Vagina (tissue), 2 donors: Measurements from ENCODE around the gene SCAPER. TPM values are rescaled to one million over a fixed set of nuclear protein-coding genes. Genes with fewer than 3 reads are reported as not detected.

ENCODE experiments used
- DNase-seq, 2 donors: peaks; one replicate each; pipeline ENCODE4 v3.0.0-alpha.2; 2017; ENCODE audit errors: extremely low spot score in 2 of 2
- H3K27ac ChIP-seq: fragments of 200-600 bp; sonication (generic); one replicate; pipeline ENCODE4 v1.5.1; 2019
- H3K27me3 ChIP-seq: fragments of 200-600 bp; sonication (generic); one replicate; pipeline ENCODE4 v1.5.1; 2019
- H3K36me3 ChIP-seq, 2 donors: fragments of 200-600 bp; sonication (generic); one replicate each; pipeline ENCODE4 v1.5.1; 2017 to 2019
- H3K4me1 ChIP-seq: fragments of 200-600 bp; sonication (generic); one replicate; pipeline ENCODE4 v1.5.1; 2019
- H3K4me3 ChIP-seq, 2 donors: fragments of 200-600 bp; sonication (generic); 1 replicate in 1 of 2; 2 replicates in 1 of 2; pipeline ENCODE4 v1.5.1; 2016 to 2019
- H3K9me3 ChIP-seq: fragments of 200-600 bp; sonication (generic); one replicate; pipeline ENCODE4 v1.5.1; 2019
- POLR2A ChIP-seq, 2 donors: fragments of 450-650 bp; IDR thresholded peaks; one replicate each; pipeline ENCODE4 v1.6.1; 2017; ENCODE audit warnings: antibody characterized with exemption in 2 of 2, mild to moderate bottlenecking in 2 of 2, moderate library complexity in 2 of 2
- POLR2AphosphoS5 ChIP-seq, 2 donors: sonication (generic); formaldehyde crosslinking; IDR thresholded peaks; one replicate each; pipeline ENCODE4 v1.9.0; 2017; ENCODE audit warnings: antibody characterized with exemption in 2 of 2, mild to moderate bottlenecking in 2 of 2, low read depth in 1 of 2; ENCODE audit not compliant: insufficient read depth in 1 of 2
- intact Hi-C: fragments of 100-400 bp; cut with DNase I; formaldehyde crosslinking; loops from one replicate; pipeline ENCODE4 v1.15.1; 2023
- total RNA-seq: library from RNA; depleted of rRNA; stranded (reverse); fragments of >200 nt; gene quantifications from one replicate; pipeline ENCODE4 v1.2.3, GENCODE V29; 2016
- TF ChIP-seq, protein P1 (sequence below), 3 experiments: fragments of 450-650 bp in 2 of 3; fragments of 200-600 bp in 1 of 3; sonication (generic) in 1 of 3; IDR thresholded peaks; one replicate each; pipeline ENCODE4 v1.5.1; 2017 to 2019; ENCODE audit warnings: antibody characterized with exemption in 3 of 3, mild to moderate bottlenecking in 2 of 3, moderate library complexity in 2 of 3

SCAPER gene
- total RNA-seq, 1 donor from 2014 or later: 51.3 TPM

GRCh38 chr15:76776480-76776879, 128.7 kb downstream of the SCAPER start:
- Histone ChIP-seq H3K9me3 (no peaks in the 10 kb centered on the region), H3K36me3 (peaks cover 0 to 13% of the 10 kb centered on the region in 2 donors), H3K4me1 (no peaks in the 10 kb centered on the region), H3K4me3 (no peak overlapping the region), H3K27me3 (no peaks in the 10 kb centered on the region), H3K27ac (no peak overlapping the region)
- TF ChIP-seq POLR2A (IDR thresholded peaks at IDR 0.05): no peak
- no peak for TF ChIP-seq POLR2AphosphoS5 (IDR thresholded peaks at IDR 0.05; ENCODE audit: insufficient read depth in 1 of 2, low read depth in 1 of 2)
- intact Hi-C loops: no loop called here
- no peak for DNase-seq

DNA sequence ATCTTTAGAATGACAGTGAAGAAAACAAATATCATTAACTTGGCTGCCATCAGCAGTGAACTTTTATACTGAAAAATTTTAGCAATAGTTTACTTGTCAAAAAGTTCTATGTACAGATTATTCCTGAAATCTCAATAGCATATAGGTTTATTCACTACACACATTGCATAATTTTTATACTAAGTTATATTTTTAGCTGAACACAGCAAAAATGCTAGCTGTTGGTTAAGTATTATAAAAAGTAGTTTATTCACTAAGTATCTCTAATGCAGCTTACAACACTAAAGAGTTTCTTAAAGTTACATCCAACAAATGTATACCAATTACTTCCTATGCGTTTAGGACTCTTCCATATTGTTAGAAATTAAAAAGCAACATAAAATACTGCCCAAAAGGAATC, 131.9 kb downstream of the SCAPER start:
- Histone ChIP-seq H3K4me1 (no peaks in the 10 kb centered on the region), H3K27me3 (no peaks in the 10 kb centered on the region), H3K4me3 (no peak overlapping the region), H3K9me3 (no peaks in the 10 kb centered on the region), H3K36me3 (peaks cover 0 to 5% of the 10 kb centered on the region in 2 donors), H3K27ac (no peak overlapping the region)
- DNase-seq: no peak
- intact Hi-C loops: no loop called here
- TF ChIP-seq POLR2AphosphoS5 (IDR thresholded peaks at IDR 0.05; ENCODE audit: insufficient read depth in 1 of 2, low read depth in 1 of 2) (no peak), POLR2A (IDR thresholded peaks at IDR 0.05) (no peak)
- TF ChIP-seq, protein P1, sequence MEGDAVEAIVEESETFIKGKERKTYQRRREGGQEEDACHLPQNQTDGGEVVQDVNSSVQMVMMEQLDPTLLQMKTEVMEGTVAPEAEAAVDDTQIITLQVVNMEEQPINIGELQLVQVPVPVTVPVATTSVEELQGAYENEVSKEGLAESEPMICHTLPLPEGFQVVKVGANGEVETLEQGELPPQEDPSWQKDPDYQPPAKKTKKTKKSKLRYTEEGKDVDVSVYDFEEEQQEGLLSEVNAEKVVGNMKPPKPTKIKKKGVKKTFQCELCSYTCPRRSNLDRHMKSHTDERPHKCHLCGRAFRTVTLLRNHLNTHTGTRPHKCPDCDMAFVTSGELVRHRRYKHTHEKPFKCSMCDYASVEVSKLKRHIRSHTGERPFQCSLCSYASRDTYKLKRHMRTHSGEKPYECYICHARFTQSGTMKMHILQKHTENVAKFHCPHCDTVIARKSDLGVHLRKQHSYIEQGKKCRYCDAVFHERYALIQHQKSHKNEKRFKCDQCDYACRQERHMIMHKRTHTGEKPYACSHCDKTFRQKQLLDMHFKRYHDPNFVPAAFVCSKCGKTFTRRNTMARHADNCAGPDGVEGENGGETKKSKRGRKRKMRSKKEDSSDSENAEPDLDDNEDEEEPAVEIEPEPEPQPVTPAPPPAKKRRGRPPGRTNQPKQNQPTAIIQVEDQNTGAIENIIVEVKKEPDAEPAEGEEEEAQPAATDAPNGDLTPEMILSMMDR (IDR thresholded peaks at IDR 0.05): no peak

DNA sequence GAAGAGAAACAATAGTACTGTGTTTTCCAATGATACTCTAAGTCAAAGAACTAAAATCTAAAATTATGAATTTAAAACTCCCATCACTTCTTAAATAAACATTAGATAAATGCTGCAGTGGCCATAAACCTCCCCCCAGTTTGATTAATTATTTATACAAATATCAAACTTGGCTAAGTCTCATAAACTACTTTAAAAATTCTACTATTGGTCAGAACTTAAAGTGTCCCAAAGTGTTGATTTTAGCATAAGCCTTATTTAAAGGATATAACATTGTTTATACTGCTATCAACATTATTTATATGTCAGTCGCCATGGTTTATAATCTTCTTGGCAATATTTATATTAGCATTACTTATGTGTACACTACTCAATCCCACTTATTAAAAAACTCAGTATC, 132.4 kb downstream of the SCAPER start:
- no peak overlapping the region for H3K27ac ChIP-seq
- no peak for DNase-seq
- H3K27me3 ChIP-seq: no peaks in the 10 kb centered on the region
- no peaks in the 10 kb centered on the region for H3K9me3 ChIP-seq
- peaks cover 0 to 5% of the 10 kb centered on the region in 2 donors for H3K36me3 ChIP-seq
- TF ChIP-seq, protein P1 (IDR thresholded peaks at IDR 0.05): no peak
- TF ChIP-seq POLR2A (IDR thresholded peaks at IDR 0.05): no peak
- TF ChIP-seq POLR2AphosphoS5 (IDR thresholded peaks at IDR 0.05; ENCODE audit: insufficient read depth in 1 of 2, low read depth in 1 of 2): no peak
- no peak overlapping the region for H3K4me3 ChIP-seq
- no peaks in the 10 kb centered on the region for H3K4me1 ChIP-seq
- intact Hi-C loops: no loop called here

GRCh38 chr15:76764004-76764403, 141.1 kb downstream of the SCAPER start:
- no peak for DNase-seq
- no peak overlapping the region for H3K27ac ChIP-seq
- H3K4me3 ChIP-seq: no peak overlapping the region
- H3K27me3 ChIP-seq: no peaks in the 10 kb centered on the region
- peaks cover 0 to 35% of the 10 kb centered on the region in 2 donors for H3K36me3 ChIP-seq
- no peaks in the 10 kb centered on the region for H3K9me3 ChIP-seq
- TF ChIP-seq, protein P1 (IDR thresholded peaks at IDR 0.05): no peak
- no peak for TF ChIP-seq POLR2AphosphoS5 (IDR thresholded peaks at IDR 0.05; ENCODE audit: insufficient read depth in 1 of 2, low read depth in 1 of 2)
- no peak for TF ChIP-seq POLR2A (IDR thresholded peaks at IDR 0.05)
- intact Hi-C loops: no loop called here
- H3K4me1 ChIP-seq: no peaks in the 10 kb centered on the region

DNA sequence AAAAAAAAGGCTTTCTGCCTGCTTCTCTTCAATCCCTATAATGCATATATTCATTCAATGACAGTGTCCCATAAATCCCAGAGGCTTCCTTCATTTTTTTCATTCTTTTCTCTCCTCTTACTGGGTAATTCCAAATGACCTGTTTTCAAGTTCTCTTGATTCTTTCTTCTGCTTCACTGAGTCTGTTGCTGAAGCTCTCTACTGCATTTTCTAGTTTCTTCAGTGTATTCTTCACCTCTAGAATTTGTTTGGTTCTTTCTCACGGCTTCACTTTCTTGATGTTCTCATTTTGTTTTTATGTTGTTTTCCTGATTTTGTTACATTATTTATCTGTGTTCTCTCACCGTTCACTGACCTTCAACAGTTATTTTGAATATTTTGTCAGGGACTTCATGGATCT, 141.6 kb downstream of the SCAPER start:
- TF ChIP-seq, protein P1 (IDR thresholded peaks at IDR 0.05): no peak
- TF ChIP-seq POLR2A (IDR thresholded peaks at IDR 0.05) (no peak), POLR2AphosphoS5 (IDR thresholded peaks at IDR 0.05; ENCODE audit: insufficient read depth in 1 of 2, low read depth in 1 of 2) (no peak)
- Histone ChIP-seq H3K27ac (no peak overlapping the region), H3K27me3 (no peaks in the 10 kb centered on the region), H3K36me3 (peaks cover 0 to 35% of the 10 kb centered on the region in 2 donors), H3K4me1 (no peaks in the 10 kb centered on the region), H3K4me3 (no peak overlapping the region), H3K9me3 (no peaks in the 10 kb centered on the region)
- intact Hi-C loops: no loop called here
- no peak for DNase-seq
